T47D (cell line): ENCODE results near the gene ZSCAN2.

ENCODE experiments used
- DNase-seq, 2 experiments: peaks; one replicate each; pipeline versions ENCODE4 v3.0.0 to v3.0.0-alpha.2; 2011 to 2012; ENCODE audit warnings: low read depth in 1 of 2, low spot score in 1 of 2
- JUND ChIP-seq: IDR thresholded peaks from 2 replicates; pipeline ENCODE4 v1.6.1; 2012; ENCODE audit warnings: low read depth
- in situ Hi-C: cut with HindIII; loops from 2 replicates; pipeline ENCODE4 v1.10.0; 2016; ENCODE audit warnings: low sequenced_read_pairs, low pct_unique_long_range_greater_than_20kb

The ZSCAN2 gene

GRCh38 chr15:84586696-84587095 lies 14.1 kb upstream of the ZSCAN2 start:
- TF ChIP-seq JUND: no peak
- in situ Hi-C loops: no loop called here
- DNase-seq: no peak

- DNase-seq: peak; percentile 65 to 90
- TF ChIP-seq JUND: no peak
- in situ Hi-C loops: no loop called here
Observed at GRCh38 chr15:84588053-84588874, 12.5 kb upstream of the ZSCAN2 start.

GRCh38 chr15:84590406-84590805 lies 10.4 kb upstream of the ZSCAN2 start:
- DNase-seq: no peak
- TF ChIP-seq JUND: no peak
- in situ Hi-C loops: no loop called here

GRCh38 chr15:84591815-84592214 lies 9.0 kb upstream of the ZSCAN2 start:
- DNase-seq: no peak
- no peak for TF ChIP-seq JUND
- in situ Hi-C loops: no loop called here

- no peak for DNase-seq
- in situ Hi-C loops: no loop called here
- TF ChIP-seq JUND: no peak
Observed at GRCh38 chr15:84594617-84595290, 6.1 kb upstream of the ZSCAN2 start.

GRCh38 chr15:84595660-84596059 lies 5.1 kb upstream of the ZSCAN2 start:
- in situ Hi-C loops: no loop called here
- TF ChIP-seq JUND: no peak
- no peak for DNase-seq

- DNase-seq: no peak
- in situ Hi-C loops: no loop called here
Observed at GRCh38 chr15:84597296-84597695, 3.5 kb upstream of the ZSCAN2 start.

GRCh38 chr15:84598250-84598649 lies 2.6 kb upstream of the ZSCAN2 start:
- in situ Hi-C loops: no loop called here
- DNase-seq: no peak
- no peak for TF ChIP-seq JUND

More at GRCh38 chr15:84597296-84597695, 3.5 kb upstream of the ZSCAN2 start:
- no peak for TF ChIP-seq JUND

GRCh38 chr15:84598993-84599392 lies 1.8 kb upstream of the ZSCAN2 start:
- in situ Hi-C loops: no loop called here
- DNase-seq: peak in 1 of 2 experiments; percentile 63
- TF ChIP-seq JUND: no peak

- DNase-seq: peak in 1 of 2 experiments; percentile 28
- no peak for TF ChIP-seq JUND
- in situ Hi-C loops: no loop called here
Observed at GRCh38 chr15:84599906-84600305, 903 bp upstream of the ZSCAN2 start.

- TF ChIP-seq JUND: no peak
- in situ Hi-C loops: no loop called here
- DNase-seq: peak; percentile 82 to 93
Observed at GRCh38 chr15:84600331-84600686, 500 bp upstream of the ZSCAN2 start.

- no peak for TF ChIP-seq JUND
- in situ Hi-C loops: no loop called here
- DNase-seq: no peak
Observed at GRCh38 chr15:84601555-84601838, 688 bp downstream of the ZSCAN2 start.

GRCh38 chr15:84603630-84604379 lies 3.0 kb downstream of the ZSCAN2 start:
- TF ChIP-seq JUND: no peak
- DNase-seq: no peak
- in situ Hi-C loops: no loop called here
